Measurements from ENCODE around the gene CCDC159.

The CCDC159 gene

GRCh38 chr19:11390933-11391680 is 44.8 kb downstream of the CCDC159 start:
- DNase-seq (ENCODE audit: low spot score): no peak

- no peak for DNase-seq (ENCODE audit: low spot score)
Observed at GRCh38 chr19:11397089-11397610, 50.8 kb downstream of the CCDC159 start.

- DNase-seq (ENCODE audit: low spot score): no peak
Observed at GRCh38 chr19:11399667-11400066, 53.3 kb downstream of the CCDC159 start.

GRCh38 chr19:11400798-11401197 is 54.5 kb downstream of the CCDC159 start:
- no peak for DNase-seq (ENCODE audit: low spot score)

- no peak for DNase-seq (ENCODE audit: low spot score)
Observed at GRCh38 chr19:11401808-11402543, 55.7 kb downstream of the CCDC159 start.

All from RKO (cell line).